HG02571 (cell line): ENCODE data around the gene TNFRSF13B.
"Not testable (repeated sequence)": the region's sequence is repeated elsewhere in the genome, so short reads cannot be mapped to it uniquely, and the experiment has no call there.

Experiments used
- ATAC-seq: cut with Tn5 transposase; IDR thresholded peaks from one replicate; pipeline ENCODE4 v1.9.1; 2021; ENCODE audit warnings: mild to moderate bottlenecking, moderate library complexity; ENCODE audit not compliant: unreplicated experiment

Gene TNFRSF13B

GRCh38 chr17:17007891-17008290 is 36.0 kb upstream of the TNFRSF13B start:
- ATAC-seq = not testable (repeated sequence)

DNA sequence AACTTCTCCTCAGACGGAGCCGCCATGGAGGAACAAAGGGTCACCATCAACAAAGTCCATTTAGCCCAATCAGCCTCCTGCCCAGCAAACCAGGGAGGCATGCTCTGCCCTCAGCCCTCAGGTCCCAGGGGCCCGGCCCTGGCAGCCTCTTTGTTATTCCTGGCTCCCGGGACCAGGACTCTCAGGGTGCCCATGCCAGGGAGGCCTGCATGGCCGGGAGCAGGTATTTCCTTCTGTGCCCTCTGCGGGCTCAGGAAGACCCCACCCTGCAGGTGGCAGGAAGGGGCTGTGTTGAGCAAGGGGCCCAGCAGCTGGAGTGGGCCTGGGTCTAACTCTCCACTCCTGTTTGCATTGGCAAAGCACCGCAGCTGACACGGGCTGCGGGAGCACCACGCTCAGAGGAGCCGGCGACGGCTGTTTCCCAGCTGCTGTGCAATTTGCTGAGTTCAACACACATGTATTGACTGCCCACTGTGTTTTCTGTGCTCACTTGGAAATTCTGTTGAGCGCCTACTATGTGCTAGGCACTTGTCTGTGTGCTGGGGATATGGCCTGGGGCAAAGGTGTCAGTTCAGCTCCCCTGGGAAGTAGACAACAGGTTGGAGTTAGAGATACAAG is 33.2 kb upstream of the TNFRSF13B start:
- ATAC-seq = not testable (repeated sequence)

GRCh38 chr17:17004251-17004996 is 32.5 kb upstream of the TNFRSF13B start:
- ATAC-seq = no peak

- not testable (repeated sequence) for ATAC-seq
Observed at GRCh38 chr17:17002731-17003715, 31.1 kb upstream of the TNFRSF13B start.

DNA sequence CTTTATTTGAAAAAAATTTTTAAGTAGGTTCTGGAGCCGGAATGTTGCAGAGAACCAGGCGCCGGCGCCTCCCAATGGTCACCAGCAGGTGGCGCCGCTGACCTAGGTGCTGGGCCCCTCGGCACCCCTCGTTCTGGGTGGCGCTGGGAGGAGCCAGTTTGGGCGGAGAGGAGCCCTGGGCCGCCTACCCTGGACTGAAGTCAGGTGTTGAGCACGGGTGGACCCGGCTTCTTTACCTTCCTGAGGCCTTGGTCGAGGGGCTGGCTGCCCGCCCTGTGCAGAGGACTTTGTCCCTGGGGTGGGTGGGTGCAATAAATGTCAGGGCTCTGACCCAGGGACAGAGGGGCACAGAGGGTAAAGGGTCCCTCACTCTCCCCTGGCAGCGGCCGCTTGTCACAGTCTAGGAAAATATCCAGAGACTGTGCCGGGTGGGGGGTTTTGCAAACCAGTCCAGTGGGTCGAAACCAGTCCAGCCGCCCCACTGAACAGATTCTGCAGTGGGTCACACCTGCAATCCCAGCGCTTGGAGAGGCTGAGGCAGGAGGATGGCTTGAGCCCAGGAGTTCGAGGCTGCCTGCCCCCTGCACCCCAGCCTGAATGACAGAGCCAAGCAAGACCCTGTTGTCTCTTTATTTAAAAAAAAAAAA is 30.1 kb upstream of the TNFRSF13B start:
- no peak for ATAC-seq

DNA sequence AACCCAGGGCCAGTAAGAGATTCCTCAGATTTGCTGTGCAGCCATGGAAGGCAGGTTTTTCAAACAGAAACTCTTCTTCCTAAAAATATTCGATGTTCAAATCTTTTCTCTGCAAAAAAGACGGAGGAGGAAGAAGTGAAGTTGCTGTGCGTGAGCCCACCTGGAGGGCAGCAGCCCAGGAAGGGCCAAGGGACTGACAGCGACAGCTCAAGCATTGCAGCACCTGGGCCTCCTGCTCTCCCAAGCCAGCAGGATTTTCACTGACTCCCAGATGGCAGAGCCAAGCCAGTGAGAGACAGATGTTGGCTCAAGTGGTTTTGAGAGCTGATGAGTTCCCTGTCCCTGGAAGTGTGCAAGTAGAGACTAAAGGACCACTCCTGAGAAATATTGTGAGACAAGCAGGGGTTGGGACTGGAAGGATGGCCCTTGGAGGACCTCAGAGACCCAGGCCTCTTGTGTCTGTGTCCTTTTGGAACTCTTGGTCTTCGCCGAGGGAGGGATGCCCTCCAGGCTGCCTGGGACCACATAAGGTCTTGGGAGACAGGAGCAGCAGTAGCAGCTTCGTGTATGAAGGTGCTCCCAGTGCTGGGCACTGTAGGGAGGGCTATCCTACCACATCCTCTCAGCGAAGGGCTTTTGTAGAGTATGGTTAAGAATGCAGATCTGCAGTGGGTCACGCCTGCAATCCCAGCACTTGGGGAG is 29.3 kb upstream of the TNFRSF13B start:
- ATAC-seq = no peak

- ATAC-seq = no peak
Observed at GRCh38 chr17:16999931-17000625, 28.2 kb upstream of the TNFRSF13B start.

GRCh38 chr17:16997514-16998429 is 25.9 kb upstream of the TNFRSF13B start:
- no peak for ATAC-seq

DNA sequence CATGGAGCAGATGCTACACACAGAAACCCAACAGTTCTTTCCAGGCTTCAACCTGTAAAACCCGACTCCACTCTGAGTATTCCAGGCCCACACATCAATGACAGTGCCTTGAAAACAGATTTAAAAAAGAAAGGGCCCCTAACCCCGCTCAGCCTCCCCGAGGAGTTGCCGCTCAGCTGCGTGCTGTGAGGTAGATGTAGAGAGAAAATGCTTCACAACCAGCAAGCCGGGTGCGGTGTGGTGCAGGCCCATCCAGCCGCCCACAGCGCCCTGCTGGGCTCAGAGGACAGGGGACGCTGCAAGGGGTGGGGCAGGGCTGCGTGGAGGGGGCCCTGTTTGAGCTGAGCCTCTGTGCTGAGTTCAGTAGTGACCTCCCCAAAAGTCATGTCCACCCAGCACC is 24.8 kb upstream of the TNFRSF13B start:
- not testable (repeated sequence) for ATAC-seq

- no peak for ATAC-seq
Observed at GRCh38 chr17:16995930-16996329, 24.0 kb upstream of the TNFRSF13B start.

GRCh38 chr17:16994631-16995030 is 22.7 kb upstream of the TNFRSF13B start:
- no peak for ATAC-seq

DNA sequence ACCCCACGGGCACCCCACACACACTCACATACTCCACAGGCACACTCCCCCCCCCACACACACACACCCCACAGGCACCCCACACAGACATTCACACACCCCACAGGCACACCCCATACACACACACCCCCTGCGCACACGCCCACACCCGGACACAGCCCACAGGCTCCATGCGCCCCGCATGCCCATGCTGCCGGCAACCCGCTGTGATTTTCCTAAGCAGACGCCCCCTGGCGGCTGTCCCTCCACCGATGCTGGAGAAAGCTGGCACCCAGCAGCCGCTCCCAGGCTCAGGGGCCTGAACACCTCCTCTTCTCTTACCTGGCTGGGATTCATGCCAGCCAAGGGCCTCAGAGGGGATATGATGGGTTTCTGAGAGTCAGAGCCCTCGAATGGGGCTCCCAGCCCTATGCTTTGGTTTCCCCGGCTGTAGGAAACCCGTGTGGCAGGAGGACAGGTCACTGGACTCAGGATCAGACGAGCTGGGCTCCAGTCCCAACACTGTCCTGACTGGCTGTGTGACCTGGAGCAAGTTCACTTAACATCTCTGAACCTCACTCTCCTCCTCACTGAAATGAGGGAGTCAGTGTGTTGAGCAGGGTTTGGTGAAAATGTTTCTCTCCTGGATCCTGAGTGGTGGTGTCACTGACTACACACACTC is 19.6 kb upstream of the TNFRSF13B start:
- ATAC-seq = no peak

DNA sequence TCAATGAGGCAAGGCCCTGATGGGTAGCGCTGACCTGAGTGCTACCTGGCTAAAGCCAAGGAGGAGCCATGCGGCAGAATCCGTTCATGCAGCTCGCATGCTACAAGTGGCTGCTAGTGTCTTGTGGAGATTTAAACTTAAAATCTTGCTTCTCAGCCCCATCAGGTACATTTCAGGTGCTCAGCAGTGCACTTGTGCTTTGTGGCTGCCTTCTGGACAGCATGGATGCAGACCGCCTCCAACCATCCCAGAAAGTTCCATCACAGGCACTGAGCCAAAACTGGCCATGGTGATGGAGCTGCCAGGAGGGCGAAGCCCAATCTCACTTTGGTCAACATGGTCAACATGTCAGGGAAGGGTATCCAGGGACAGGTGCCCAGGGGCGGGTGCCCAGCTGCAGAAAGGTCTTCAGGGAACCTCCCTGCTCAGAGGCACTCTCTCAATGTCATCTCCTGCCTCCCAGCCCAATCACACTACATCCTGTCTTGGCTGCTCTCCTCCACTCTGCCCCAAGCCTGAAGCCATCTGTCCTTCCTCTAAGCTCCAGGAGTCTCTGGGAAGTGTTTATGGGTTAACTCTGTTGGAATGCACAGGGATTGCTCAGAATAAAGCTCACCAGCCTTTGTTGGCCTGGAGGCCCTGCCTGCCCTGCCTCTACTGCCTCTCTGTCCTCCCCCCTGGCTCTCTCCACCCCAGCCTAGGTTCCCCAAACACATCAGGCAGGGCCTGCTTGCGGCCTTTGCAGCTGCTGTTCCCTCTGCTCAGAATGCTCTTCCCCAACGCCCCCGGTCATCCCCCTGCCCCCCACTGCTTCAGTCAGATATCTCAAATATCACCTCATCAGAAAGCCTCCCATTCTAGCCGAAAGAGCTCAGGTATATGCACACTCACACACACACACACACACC is 18.3 kb upstream of the TNFRSF13B start:
- no peak for ATAC-seq

- ATAC-seq = peak; percentile 33
Observed at GRCh38 chr17:16989230-16989952, 17.5 kb upstream of the TNFRSF13B start.

DNA sequence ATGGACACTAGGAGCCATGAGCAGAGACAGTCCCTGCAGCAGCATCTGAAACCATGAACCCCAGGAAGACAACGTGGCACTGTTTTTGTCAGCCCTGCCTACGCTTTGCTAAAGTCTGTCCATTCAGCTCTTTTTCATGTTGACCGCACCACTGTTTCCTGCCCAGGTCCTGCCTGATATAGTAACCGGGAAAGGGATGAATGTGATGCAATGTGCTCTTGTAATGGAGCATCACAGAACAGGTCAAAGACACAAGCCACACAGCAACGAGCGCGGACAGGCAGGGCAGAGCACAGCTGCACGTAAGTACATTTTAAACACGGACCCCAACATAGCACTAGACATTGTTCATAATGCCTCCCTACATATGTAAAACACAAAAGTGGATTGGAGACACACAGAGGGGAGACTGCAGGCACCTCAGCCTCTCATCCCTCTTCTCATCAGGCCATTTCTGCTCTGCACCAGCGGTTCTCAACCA is 16.9 kb upstream of the TNFRSF13B start:
- peak; percentile 9 for ATAC-seq
